HEK293T (cell line): ENCODE data around the gene BLOC1S3.

Experiments used
- FOXK2 ChIP-seq: fragments of 450-650 bp; IDR thresholded peaks from 2 replicates; pipeline ENCODE4 v1.6.1; 2016; ENCODE audit warnings: mild to moderate bottlenecking
- NFRKB ChIP-seq: fragments of 450-650 bp; IDR thresholded peaks from 2 replicates; pipeline ENCODE4 v1.6.1; 2016; ENCODE audit warnings: mild to moderate bottlenecking, moderate library complexity
- ZNF384 ChIP-seq: fragments of 450-650 bp; IDR thresholded peaks from 2 replicates; pipeline ENCODE4 v1.6.1; 2016

DNA sequence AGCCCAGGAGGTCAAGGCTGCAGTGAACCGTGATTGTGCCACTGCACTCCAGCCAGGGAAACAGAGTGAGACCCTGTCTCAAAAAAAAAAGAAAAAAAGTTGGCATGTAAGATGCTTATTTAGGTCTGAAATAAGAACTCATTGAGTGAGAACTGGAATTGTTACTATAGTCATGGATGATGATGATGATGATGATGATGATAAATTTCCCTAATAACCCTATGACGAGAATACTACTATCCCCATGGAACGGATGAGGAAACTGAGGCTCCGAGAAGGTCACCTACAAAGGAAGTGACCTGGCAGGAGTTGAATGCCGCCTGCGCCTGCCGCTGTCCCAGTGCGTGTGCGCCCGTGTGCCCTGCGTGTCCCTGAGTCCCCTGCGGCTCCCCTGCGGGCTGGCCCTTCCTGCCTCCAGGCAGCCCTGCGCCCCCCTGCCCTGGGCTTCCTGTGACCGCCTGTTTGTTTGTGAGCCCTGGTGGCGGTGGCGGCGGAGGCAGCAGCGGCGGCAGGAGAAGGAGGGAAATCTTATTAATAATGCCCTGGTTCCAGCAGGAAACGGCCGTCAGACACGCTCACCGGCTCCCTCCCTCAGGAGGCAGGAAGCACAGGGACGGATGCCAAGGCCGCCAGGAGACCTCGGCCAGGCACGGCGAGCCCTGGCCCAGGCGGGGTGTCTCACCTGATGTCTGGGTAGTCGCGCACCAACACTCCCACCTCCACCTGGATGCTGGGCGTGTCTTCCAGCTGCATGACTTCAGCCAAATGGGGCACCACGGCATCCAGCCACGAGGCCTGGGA, 37.0 kb downstream of the BLOC1S3 start:
- TF ChIP-seq ZNF384 (no peak), FOXK2 (no peak), NFRKB (no peak)
